Natural killer cell (primary cell): ENCODE results near the gene BSG. TPM values are rescaled to one million over a fixed set of nuclear protein-coding genes. Genes with fewer than 3 reads are reported as not detected.
A peak's percentile ranks its signal among the peaks of the same experiment; 100 is the strongest.

Experiments
- ATAC-seq, 3 donors: fragments of 150-1000 bp in 2 of 3; fragments of 200-7000 bp in 1 of 3; cut with Tn5 transposase; 1 replicate in 1 of 3; 2 replicates in 2 of 3; pipeline ENCODE4 v1.10.0; 2021; ENCODE audit warnings: mild to moderate bottlenecking in 2 of 3, moderate library complexity in 2 of 3
- DNase-seq, 2 donors: peaks; one replicate each; pipeline versions ENCODE4 v3.0.0 to v3.0.0-alpha.2; 2013 to 2021; ENCODE audit warnings: mixed read lengths in 1 of 2
- H3K27ac ChIP-seq: one replicate; pipeline ENCODE4 v1.5.1; 2013; ENCODE audit warnings: mild to moderate bottlenecking, low read length
- H3K27me3 ChIP-seq: one replicate; pipeline ENCODE4 v1.6.1; 2013; ENCODE audit warnings: low read length; ENCODE audit not compliant: control insufficient read depth, insufficient read depth
- H3K36me3 ChIP-seq: one replicate; pipeline ENCODE4 v1.6.1; 2013; ENCODE audit warnings: low read length; ENCODE audit not compliant: control insufficient read depth, insufficient read depth
- H3K4me1 ChIP-seq: one replicate; pipeline ENCODE4 v1.6.1; 2013; ENCODE audit warnings: low read length; ENCODE audit not compliant: control insufficient read depth, insufficient read depth
- H3K4me3 ChIP-seq: one replicate; pipeline ENCODE4 v1.5.1; 2013; ENCODE audit warnings: low read length
- H3K9me3 ChIP-seq: one replicate; pipeline ENCODE4 v1.6.1; 2013; ENCODE audit warnings: low read length; ENCODE audit not compliant: control insufficient read depth, insufficient read depth
- H3K27ac Mint-ChIP-seq, 2 donors: one replicate each; pipeline ENCODE4 v1.8.0; 2022; ENCODE audit warnings: mild to moderate bottlenecking in 2 of 2, mixed read lengths in 2 of 2, moderate library complexity in 1 of 2
- H3K27me3 Mint-ChIP-seq, 2 donors: one replicate each; pipeline ENCODE4 v1.8.0; 2022; ENCODE audit warnings: low read depth in 2 of 2, mixed read lengths in 2 of 2
- H3K36me3 Mint-ChIP-seq: one replicate; pipeline ENCODE4 v1.8.0; 2022; ENCODE audit warnings: mixed read lengths
- H3K4me1 Mint-ChIP-seq, 2 donors: one replicate each; pipeline ENCODE4 v1.8.0; 2022; ENCODE audit warnings: mixed read lengths in 2 of 2
- H3K4me3 Mint-ChIP-seq: one replicate; pipeline ENCODE4 v1.8.0; 2022; ENCODE audit warnings: mild to moderate bottlenecking, moderate library complexity, mixed read lengths
- H3K9me3 Mint-ChIP-seq, 2 donors: one replicate each; pipeline ENCODE4 v1.8.0; 2022; ENCODE audit warnings: mixed read lengths in 2 of 2
- whole genome bisulfite sequencing: methylation state at CpG from one replicate; pipeline ENCODE4 v1.1.7; 2013; ENCODE audit warnings: missing lambda C conversion rate; ENCODE audit not compliant: insufficient coverage; 5-methylcytosine and 5-hydroxymethylcytosine counted together
- intact Hi-C: fragments of 100-400 bp; cut with micrococcal nuclease; formaldehyde crosslinking; loops from one replicate; pipeline ENCODE4 v1.14.2; 2022
- total RNA-seq, 4 donors: library from RNA; stranded (reverse); fragments of 120-200 nt in 1 of 4; gene quantifications; one replicate each; pipeline versions ENCODE4 v1.2.3 to v1.2.4, GENCODE V29; 2013 to 2022
- TF ChIP-seq, protein P1 (sequence below): fragments of 200-600 bp; IDR thresholded peaks from one replicate; pipeline ENCODE4 v1.8.0; 2022; ENCODE audit warnings: antibody characterized with exemption

BSG gene
- total RNA-seq, 3 donors from 2014 or later (not counting 1 experiment from before 2014, with no cell fraction given): 229 to 248 (median 236) TPM

DNA sequence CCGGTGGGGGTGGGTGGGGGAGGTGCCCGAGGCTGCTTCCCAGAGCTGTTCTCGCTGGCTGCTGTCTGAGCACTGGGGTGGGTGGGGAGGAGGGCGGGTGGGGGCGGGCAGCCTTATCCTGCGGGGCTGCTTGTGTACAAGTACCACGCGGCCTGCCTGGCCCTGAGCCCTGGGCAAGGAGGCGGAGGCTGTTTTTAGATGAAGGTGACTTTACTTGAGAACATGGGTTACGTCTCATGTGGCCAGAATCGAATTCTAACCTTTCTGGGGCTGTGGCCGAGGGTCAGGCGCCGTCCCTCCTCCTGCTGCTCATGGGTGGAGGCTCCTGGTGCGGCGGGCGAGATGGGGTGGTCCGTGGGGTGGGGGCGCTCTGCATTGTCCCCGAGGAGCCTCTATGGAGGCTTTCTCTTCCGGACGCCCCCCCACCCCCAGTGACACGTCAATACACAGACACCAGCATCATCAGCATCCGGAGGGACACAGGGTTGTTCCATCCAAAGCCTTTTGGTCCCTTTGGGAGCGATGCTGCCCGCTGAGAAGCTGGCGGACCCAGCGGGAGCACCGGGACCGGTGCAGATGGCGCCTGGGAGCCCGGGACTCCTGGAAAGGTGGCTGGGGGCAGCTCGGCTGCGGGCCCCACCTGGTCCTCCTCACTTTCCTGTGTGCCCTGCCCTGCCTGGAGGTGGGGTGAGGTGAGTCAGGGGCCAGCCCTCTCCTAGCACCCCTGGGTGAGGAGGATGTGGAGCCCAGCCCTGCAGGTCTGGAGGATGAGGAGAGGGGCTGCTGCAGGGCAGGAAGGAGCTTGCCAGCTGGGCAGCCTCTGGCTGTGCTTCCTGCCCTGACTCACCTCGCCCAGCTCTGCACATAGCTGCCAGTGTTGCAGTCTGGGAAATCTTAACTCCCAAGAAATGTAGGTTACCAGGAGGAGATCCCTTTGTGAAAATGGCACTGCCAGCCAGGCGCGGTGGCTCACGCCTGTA is 3.4 kb downstream of the BSG start:
- Mint-ChIP-seq H3K9me3 (no peaks in the 10 kb centered on the region), H3K4me3 (peak overlapping the region; percentile 28), H3K4me1 (peaks cover 26 to 62% of the 10 kb centered on the region in 2 donors), H3K27ac (peak overlapping the region in 1 of 2 donors; percentile 88), H3K27me3 (no peaks in the 10 kb centered on the region), H3K36me3 (no peaks in the 10 kb centered on the region)
- Histone ChIP-seq H3K27me3 (no peaks in the 10 kb centered on the region), H3K4me3 (no peak overlapping the region), H3K27ac (no peak overlapping the region), H3K36me3 (peaks cover 17% of the 10 kb centered on the region), H3K4me1 (peaks cover 57% of the 10 kb centered on the region), H3K9me3 (no peaks in the 10 kb centered on the region)
- TF ChIP-seq, protein P1, sequence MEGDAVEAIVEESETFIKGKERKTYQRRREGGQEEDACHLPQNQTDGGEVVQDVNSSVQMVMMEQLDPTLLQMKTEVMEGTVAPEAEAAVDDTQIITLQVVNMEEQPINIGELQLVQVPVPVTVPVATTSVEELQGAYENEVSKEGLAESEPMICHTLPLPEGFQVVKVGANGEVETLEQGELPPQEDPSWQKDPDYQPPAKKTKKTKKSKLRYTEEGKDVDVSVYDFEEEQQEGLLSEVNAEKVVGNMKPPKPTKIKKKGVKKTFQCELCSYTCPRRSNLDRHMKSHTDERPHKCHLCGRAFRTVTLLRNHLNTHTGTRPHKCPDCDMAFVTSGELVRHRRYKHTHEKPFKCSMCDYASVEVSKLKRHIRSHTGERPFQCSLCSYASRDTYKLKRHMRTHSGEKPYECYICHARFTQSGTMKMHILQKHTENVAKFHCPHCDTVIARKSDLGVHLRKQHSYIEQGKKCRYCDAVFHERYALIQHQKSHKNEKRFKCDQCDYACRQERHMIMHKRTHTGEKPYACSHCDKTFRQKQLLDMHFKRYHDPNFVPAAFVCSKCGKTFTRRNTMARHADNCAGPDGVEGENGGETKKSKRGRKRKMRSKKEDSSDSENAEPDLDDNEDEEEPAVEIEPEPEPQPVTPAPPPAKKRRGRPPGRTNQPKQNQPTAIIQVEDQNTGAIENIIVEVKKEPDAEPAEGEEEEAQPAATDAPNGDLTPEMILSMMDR: no peak
- DNase-seq (no peak), ATAC-seq (no peak)
- 86% methylated on average over 36 of the region's 38 CpGs for WGBS
- intact Hi-C loops: no loop called here

DNA sequence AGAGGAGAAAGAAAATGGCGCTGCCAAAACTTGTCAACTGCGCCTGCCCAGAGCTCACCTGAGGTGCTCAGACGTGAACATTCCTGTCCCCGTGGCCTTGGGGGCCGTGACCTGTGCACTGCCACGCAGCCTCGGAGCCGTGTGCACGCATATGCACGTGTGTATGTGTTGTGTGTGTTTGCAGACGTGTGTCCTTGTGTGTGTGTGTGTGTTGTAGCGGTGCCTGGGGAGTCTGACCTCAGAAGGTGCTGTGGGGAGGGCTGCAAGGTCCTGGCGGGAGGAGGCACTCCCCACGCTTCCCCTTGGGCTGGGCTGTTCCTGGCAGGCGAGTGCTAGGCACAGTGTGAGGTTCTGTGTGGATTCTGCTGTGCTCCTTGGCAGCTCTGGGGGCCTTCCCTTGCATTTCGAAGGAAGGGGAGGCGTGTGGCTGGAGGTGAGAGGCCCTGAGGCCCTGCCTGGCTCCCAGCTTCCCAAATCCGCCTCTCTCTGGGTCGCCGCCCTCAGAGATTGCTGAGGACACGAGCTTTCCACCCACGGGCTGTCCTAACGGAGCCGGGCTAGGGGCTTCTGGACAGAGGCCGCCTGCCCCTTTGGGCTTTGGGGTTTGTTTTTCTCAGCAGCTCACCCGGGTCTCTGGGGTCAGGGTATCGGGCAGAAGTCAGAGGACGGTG is 4.5 kb downstream of the BSG start:
- DNase-seq: peak in 1 of 2 donors; percentile 8
- H3K27me3 Mint-ChIP-seq: no peaks in the 10 kb centered on the region
- intact Hi-C loops: no loop called here
- Histone ChIP-seq H3K27me3 (no peaks in the 10 kb centered on the region), H3K27ac (no peak overlapping the region), H3K4me1 (peaks cover 48% of the 10 kb centered on the region), H3K36me3 (peaks cover 26% of the 10 kb centered on the region), H3K9me3 (no peaks in the 10 kb centered on the region), H3K4me3 (no peak overlapping the region)
- WGBS: 90% methylated on average over 28 of the region's 28 CpGs
- no peak overlapping the region for H3K4me3 Mint-ChIP-seq
- TF ChIP-seq, protein P1: no peak
- no peaks in the 10 kb centered on the region for H3K9me3 Mint-ChIP-seq
- H3K36me3 Mint-ChIP-seq: no peaks in the 10 kb centered on the region
- peaks cover 15 to 51% of the 10 kb centered on the region in 2 donors for H3K4me1 Mint-ChIP-seq
- H3K27ac Mint-ChIP-seq: no peak overlapping the region
- ATAC-seq: no peak

DNA sequence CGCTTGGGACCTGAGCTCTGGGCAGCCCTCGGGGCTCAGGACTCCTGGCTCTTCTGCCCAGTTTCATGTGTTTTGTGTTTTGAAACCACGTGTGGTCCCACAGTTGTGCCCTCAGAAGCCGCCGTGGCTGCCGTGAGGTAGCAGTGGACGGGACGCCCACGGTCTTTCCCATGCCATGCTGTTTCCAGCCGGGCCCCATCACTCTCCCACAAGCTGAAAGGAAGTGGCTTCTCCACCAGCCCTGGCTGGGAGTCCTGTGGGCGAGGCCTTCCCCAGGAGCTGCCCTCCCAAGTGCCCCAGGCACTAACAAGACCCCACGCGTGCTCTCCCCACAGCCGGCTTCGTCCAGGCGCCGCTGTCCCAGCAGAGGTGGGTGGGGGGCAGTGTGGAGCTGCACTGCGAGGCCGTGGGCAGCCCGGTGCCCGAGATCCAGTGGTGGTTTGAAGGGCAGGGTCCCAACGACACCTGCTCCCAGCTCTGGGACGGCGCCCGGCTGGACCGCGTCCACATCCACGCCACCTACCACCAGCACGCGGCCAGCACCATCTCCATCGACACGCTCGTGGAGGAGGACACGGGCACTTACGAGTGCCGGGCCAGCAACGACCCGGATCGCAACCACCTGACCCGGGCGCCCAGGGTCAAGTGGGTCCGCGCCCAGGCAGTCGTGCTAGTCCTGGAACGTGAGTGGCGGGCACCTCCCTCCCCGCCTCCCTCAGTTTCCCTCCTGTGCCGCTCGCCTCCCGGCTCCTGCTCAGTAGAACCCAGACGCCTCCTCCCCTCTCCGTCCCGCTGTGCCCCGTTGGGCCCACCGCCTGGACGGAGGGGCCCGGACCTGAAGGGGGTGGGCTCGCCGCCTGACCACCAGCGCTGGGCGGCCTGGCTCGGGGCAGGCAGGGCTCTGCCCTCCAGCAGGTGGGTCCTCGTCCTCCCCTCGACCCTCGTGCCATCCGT is 5.3 kb downstream of the BSG start:
- DNase-seq (peak in 1 of 2 donors; percentile 4), ATAC-seq (no peak)
- no peak overlapping the region for H3K27ac Mint-ChIP-seq
- no peaks in the 10 kb centered on the region for H3K27me3 Mint-ChIP-seq
- H3K36me3 Mint-ChIP-seq: no peaks in the 10 kb centered on the region
- no peak overlapping the region for H3K4me3 Mint-ChIP-seq
- no peaks in the 10 kb centered on the region for H3K9me3 Mint-ChIP-seq
- WGBS: 90% methylated on average over 66 of the region's 66 CpGs
- Histone ChIP-seq H3K27me3 (no peaks in the 10 kb centered on the region), H3K4me3 (no peak overlapping the region), H3K9me3 (no peaks in the 10 kb centered on the region), H3K27ac (no peak overlapping the region), H3K4me1 (peaks cover 48% of the 10 kb centered on the region), H3K36me3 (peaks cover 31% of the 10 kb centered on the region)
- peaks cover 11 to 47% of the 10 kb centered on the region in 2 donors for H3K4me1 Mint-ChIP-seq
- intact Hi-C loops: no loop called here
- TF ChIP-seq, protein P1: no peak
